Fibroblast of peridontal ligament (primary cell): ENCODE data around the gene TEN1.
"Not testable (repeated sequence)": the region's sequence is repeated elsewhere in the genome, so short reads cannot be mapped to it uniquely, and the experiment has no call there.

ENCODE experiments used
- DNase-seq: peaks from one replicate; pipeline ENCODE4 v3.0.0-alpha.2; 2010; ENCODE audit errors: extremely low read depth

Gene TEN1, protein sequence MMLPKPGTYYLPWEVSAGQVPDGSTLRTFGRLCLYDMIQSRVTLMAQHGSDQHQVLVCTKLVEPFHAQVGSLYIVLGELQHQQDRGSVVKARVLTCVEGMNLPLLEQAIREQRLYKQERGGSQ

DNA sequence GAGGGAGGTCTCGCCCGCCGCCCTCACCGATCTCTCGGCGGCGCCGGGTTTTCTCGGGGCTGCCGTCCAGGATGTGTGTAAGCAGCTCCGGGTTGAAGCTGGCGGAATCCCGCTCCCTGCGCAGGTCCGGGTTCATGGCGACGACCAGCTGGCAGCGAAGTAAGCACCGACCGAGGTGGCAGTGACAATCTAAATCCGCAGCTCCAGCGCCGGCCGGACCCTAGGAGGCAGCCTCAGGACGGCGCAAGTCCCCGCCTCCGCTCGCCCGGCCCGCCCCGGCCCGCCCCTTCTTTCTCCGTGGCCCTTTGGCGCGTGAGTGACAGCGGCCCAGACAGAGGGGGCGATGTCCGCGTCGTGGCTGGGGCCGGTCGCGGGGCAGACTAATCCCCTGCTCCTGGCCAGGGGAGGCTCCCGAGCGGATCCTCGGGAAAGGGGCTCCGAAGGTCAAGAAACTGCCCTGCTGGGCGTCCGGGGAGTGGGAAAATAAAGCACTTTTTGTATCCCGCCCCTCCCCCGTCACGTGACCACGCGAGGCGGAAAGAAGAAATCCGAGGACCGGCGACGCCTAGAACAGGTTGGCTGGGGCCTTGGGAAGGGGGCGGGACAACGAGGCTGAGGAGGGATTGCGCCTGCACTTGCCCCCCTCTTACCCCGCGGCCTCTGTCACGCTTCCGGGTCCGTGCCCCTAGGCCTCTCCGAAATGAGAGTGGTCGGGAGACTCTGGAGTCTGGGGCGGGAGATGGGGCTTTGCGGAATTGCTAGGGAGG is at the start of gene TEN1, which contains the start of gene ACOX1:
Gene TEN1, plus strand, starts transcription at position 303 of the 767 bp plus-strand sequence. CDS start 6,953 bp downstream, outside the sequence.
Gene ACOX1, minus strand, starts transcription at position 229 of the 767 bp plus-strand sequence. Its CDS starts 93 bp downstream, at position 136.
- peak; percentile 95 for DNase-seq

DNA sequence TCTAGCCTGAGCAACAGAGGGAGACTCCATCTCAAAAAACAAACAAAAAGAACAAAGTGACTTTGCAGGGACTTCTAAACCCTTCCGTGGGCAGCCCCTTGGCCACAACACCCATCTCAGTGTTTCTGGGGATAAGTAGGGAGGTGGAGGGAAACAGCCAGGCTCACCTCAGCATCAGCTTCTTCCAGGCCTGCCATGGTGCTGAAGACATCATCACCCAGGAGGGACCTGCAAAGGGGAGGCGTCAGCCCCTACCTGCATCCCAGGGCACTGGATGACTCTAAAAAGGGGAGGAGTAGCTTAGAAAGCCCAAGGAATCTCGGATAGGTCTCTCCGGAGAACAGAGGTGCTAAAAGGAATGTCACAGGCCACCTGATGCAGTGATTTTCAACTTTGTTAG is 48.0 kb upstream of the TEN1 start:
- no peak for DNase-seq

DNA sequence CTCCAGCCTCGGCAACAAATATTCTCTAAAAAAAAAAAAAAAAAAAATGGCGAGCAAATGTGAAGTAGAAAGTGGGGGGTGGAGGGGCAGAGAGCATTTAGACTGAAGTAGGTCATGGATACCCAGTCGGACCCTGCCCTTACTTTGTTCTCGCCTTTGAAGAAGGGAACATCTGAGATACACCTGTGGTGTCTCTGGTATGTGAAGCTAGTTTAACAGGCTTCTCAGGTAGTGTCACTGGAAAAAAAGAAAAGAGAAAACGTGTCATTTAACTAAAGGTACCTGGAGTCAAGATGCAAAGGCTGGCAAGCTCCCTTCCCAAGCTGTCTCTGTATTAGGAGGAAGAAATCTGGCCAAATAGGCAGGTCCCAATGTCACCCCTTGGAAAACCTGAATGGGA is 46.2 kb upstream of the TEN1 start:
- no peak for DNase-seq

DNA sequence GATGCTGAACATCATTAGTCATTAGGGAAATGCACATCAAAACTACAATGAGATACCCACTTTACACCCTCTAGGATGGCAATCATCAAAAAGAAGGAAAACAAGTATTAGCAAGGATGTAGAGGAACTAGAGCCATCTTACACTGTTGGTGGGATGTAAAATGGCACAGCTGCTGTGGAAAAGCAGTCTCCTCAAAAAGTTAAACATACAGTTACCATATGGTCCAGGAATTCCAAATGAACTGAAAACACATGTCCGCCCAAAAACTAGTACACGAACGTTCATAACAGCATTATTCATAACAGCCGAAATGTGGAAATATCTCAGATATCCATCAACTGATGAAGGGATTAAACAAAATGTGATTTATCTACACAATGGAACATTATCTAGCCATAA is 45.2 kb upstream of the TEN1 start:
- DNase-seq, result no peak

DNA sequence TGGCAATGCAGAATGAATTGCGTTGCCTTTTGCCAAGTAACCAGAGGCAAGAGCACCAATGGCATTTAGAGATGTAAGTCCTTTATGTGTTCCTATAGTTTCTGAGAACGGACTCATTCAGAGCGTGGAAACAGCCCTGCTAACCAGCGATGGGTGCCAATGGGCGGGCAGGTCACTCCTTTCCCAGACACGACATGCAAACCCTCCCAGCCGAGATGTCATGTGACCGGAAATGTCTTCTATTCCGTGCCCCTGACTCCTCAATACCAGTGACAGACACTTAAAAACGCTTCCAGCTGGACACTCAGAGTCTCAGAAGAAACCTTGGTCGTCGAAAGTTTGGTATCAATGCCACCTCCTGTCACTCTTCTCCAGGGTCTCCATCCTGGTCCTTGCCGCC is 41.4 kb upstream of the TEN1 start:
- DNase-seq, result no peak

DNA sequence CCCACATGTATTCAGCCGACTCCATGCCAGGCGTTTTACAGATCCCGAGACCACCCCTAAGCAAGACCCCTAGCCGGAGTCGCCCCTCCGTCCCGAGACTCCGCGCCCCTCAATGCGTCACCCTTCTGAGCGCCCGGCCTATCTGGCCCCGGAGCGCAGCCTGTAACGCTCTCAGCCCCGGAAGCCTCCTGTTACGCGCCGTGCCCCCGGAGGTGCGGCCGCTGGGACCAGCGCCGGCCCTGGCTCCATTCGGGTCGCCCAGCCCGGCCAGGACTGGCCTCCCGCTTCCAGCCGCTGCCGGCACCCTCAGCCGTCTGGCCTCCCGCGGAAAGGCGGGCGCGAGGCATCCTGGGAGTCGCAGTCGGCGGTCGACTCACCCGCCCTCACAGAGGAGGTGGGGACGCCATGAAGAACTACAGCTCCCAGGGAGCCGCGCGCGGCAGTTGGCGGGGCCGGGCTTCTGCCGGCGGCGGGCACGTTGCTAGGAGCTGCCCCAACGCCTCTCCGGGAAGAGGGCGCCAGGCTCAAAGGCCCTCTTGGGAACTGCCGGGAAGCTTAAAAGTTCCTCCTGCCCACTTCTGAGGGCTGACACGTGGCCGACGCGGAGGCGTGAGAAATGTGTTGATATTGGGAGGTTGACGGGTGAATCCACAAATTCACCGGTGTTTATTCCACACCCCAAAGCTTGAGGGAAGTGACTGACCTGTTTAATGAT is 38.2 kb upstream of the TEN1 start, which contains the start of gene FBF1:
Gene FBF1, minus strand, starts transcription at position 316 of the 715 bp plus-strand sequence. CDS start 2,893 bp downstream, outside the sequence.
- DNase-seq, result peak; percentile 87

DNA sequence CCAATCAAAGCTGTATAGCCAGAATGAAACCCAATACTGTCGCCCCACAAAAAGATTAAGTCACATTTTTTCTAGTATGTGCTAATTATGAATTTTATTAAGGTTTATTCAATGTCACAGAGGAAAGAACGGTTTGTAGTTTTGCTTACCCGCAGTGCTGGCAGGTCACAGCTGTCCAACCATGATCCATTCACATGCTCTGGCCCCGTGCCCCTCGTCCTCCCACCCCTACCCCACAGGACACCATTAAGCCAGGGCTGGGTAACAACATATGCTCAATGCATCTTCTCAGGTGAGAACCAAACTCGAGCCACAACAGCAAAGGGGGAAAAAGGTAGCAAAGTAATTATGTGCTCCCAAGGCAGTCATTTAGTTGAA is 37.6 kb upstream of the TEN1 start:
- no peak for DNase-seq

DNA sequence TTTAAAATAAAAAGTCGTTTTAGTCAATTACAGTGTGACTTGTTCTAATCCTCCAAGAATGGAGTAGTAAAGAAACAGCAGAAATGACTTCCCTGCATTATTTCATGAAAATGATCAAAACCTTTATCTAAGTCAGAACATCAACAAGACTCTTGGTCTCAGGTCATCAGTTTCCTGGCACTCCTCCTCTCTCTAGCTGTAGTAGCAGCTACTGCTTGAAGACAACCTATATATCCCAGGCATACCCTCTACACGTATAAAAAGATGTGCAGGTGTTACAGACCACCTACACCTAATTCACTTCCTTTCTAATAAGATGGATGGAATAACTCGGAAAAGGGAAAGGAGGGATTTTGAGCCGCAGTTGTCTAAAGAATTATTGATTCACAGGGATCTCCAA is 36.6 kb upstream of the TEN1 start:
- DNase-seq, result no peak

DNA sequence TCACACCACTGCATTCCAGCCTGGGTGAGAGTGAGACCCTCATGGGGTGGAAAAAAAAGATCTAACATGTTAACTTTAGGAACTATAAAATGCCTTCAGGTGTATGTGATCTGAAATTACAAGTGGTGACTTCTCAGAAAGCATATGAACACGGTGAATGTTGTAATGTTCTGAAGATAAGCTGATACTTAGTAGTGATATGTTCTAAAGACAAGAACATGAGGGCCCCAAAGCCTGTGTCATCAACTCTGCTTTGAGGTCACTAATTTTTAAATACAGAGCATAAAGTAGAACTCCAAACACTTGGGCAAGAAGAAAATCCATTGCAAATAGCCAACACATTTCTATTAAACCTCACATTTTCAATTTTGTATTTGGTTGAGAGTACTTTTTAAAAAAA is 35.5 kb upstream of the TEN1 start:
- no peak for DNase-seq

DNA sequence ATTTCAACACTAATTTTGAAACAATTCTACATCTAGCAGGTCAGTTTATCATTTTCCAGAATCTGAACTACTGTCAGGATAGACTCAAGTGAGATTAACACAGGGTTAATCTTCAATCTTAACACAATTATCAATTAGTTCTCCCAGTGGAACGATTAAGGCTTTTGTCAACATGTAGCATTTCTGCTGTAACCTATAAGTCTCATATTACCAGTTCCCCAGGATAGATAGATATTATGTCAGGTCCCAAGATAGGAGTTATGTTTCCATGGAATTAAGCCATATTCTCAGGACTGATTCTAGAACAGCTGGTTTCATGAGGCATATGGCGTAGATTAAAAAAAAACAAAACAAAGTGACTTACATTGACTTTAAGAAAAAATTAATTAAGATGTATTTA is 33.8 kb upstream of the TEN1 start:
- no peak for DNase-seq

DNA sequence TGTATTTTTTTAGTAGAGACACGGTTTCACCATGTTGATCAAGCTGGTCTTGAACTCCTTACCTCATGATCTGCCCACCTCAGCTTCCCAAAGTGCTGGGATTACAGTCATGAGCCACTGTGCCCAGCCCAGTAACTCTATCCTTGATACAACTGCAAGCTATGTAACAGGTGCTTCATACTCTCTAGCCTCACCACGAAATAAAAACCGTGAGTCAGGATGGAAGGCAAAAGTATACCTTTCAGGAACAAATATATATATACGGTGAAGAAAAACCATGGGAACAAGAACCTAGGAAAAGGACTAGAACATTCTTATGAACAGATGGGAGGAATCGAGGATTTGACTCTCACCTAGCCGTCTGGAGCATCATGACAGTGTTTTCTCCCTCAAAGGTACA is 28.6 kb upstream of the TEN1 start:
- no peak for DNase-seq

DNA sequence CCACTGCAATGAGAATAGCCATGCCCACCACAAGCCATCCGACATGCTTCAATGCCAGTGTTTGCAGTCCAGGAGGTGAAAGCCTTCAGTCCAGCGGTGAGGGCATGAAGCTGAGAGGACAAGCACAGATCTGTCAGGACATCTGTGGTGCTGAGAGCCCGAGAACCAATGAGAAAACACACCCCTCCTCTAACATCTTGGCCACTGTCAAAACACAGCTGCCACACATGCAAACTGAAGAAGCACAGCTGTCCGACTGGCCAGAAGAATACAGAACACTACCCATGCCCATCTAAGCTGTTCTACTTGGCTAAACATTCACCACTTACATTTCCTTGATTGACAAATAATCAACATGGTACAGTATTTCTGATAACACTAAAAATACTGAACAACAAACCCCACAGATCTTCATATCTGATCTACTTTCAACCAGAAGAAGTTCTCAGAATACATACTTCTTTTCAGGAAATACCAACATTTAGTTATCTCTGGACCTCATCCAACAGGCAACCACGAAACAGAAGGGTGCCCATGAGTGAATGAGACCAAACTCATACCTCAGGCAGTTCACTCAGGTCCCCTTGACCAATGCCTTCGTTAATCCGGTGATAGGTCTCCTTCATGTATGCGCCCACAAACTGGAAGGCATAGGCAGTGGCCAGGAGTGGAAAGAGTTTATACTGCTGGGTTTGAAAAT is 28.0 kb upstream of the TEN1 start:
- DNase-seq, result no peak

DNA sequence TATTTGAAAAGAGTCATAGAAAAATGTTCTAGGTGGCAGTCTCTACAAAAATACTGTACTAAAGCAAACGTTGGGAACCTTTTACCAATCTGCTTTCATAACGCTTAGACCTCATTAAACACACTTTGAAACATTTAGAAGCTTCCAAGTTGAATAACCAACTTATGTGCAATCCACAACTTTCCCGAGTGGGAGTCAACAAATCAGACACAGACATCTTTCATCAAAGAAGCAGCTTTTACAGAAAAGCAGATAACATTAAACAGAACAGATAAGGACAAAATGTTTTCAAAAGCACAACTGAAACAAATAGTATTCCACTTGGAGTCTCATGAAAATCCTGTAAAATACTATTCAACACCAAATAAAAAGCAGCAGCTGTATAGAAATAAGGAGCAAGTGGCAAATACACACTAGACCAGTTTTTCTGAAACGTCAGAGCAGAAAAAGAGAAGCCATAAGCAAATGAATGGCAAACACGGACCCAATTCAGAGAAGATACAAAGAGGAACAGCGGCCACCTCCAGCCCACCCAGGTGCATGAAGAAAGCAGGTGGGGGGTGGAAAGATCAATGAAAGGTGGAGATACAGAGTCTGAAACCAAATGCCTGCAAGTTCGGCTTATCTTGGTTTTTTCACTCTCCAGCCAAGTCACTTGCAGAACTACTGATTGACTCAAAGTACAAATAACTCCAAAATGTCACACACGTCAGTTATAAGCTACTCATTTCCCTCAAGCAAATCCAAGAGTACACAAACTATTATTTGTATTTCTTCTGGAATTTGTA is 19.8 kb upstream of the TEN1 start:
- no peak for DNase-seq

DNA sequence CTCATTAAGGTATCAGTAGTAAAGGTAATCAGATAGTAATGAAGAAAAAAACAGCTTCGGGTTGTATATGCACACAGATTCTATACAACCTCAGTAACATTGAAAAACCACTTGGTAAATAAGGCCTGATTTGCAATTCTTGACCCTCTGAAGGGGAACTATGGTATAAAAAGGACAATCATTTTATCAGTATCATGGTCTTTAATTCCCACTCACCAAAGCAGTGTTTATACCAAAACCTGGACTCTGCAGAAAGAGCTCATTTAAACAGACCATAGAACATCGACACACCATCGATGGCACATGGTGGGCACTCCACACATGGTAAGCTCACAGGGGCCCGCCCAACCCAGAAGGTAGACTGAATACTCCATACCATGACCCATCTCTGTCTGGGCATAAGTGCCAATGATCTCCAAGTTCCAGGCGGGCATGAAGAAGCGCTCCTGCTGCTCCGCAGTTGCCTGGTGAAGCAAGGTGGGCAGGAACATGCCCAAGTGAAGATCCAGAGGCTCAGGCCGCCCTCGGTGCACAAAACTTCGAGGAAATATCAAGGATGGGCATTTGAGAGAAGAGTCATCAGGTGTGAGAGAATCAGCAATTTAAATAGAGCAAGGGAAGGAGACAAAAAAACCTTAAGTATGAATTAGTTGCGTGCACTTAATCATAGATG is 19.1 kb upstream of the TEN1 start:
- no peak for DNase-seq

DNA sequence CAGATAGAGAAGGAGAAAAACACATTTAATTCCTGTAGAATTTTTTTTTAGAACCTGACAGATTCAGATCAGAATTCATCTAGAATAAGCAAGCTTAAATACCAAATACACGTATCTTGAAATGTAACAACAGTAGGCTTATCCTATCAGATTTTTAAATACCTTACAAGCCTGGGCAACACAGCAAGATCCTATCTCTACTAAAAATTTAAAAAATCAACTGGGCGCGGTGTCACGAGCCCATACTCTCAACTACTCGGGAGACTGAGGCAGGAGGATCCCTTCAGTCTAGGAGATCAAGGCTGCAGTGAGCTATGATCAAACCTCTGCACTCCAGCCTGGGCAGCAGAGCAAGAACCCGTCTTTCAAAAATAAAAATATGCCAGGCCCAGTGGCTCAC is 13.6 kb upstream of the TEN1 start:
- no peak for DNase-seq

DNA sequence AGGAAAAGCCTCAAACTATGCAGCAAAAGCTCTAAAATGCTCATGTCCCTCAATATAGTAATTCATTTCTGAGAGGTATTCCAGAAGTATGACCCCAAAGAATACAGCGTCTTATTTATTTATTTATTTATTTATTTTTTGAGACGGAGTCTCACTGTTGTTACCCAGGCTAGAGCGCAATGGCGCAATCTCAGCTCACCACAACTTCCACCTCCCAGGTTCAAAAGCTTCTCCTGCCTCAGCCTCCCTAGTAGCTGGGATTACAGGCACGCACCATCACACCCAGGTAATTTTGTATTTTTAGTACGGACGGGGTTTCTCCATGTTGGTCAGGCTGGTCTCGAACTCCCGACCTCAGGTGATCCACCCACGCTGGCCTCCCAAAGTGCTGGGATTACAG is 10.0 kb upstream of the TEN1 start:
- DNase-seq, result not testable (repeated sequence)

DNA sequence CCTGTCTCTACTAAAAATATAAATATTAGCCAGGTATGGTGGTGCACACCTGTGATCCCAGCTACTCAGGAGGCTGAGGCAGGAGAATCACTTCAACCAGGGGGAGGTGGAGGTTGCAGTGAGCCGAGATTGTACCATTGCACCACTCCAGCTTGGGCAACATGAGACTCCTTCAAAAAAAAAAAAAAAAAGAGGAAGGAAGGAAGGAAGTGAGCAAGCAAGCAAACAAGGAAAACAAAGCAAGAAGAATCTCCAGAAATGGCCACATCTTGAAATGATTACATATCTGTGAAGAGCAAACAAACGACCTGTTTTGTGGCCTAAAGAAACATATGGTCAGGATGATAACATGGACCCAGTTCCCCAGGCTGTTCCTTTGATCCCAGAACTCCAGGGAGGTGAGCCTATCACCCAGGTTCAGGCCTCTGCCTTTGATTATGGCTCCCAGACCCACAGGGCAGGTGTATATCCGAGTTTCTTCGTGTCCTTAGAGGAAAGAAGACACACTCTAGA is 9.0 kb upstream of the TEN1 start:
- peak; percentile 23 for DNase-seq

DNA sequence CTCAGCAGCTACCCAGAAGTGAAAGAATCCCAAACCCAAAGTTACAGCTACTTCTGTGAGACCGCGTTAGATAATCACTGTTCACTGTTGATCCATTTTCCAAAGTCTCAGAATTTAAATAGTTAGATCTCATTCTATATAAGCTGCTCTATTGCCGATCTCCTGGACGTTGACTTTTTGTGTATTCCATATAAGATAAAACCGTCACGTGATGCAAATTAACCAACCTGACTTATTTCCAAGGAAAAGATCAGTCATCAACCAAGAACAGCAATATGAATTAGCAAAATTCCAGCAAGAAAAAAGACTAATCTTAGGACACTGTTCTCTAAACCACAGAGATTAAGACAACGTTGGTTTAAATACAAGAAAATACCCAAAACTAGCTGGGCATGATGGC is 8.4 kb upstream of the TEN1 start:
- DNase-seq, result no peak

DNA sequence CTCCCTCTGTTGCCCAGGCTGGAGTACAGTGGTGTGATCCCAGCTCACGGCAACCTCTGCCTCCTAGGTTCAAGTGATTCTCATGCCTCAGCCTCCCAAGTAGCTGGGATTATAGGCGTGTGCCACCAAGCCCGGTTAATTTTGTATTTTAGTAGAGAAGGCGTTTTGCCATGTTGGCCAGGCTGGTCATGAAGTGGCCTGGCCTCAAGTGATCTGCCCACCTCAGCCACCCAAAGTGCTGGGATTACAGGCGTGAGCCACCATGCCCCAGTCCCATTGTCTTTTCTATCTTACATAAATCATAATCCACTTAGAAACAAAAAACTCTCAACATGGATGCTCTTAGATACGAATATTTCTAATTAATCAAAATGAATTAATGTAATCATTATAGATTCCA is 3.9 kb upstream of the TEN1 start:
- not testable (repeated sequence) for DNase-seq

DNA sequence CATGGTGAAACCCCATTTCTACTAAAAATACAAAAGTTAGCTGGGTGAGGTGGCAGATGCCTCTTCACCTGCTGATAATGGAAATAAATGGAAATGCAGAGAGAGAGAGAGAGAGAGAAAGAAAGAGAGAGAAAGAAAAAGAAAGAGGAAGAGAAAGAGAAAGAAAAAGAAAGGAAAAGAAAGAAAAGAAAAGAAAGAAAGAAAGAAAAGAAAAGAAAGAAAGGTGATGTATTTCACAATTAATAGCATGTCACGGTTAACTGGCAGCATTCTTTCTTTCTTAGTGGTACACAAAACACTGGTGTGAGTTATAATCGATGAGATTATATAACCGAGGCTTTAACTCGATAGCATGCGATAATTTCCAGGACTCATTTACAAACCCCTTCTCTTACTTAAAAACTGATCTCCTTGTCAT is 3.3 kb upstream of the TEN1 start:
- no peak for DNase-seq
